HG03342 (cell line): Measurements from ENCODE around the gene RAD51B.
A peak's percentile ranks its signal among the peaks of the same experiment; 100 is the strongest.
"Not testable (repeated sequence)": the region's sequence is repeated elsewhere in the genome, so short reads cannot be mapped to it uniquely, and the experiment has no call there.

ENCODE experiments used
- ATAC-seq: cut with Tn5 transposase; IDR thresholded peaks from one replicate; pipeline ENCODE4 v1.9.1; 2021; ENCODE audit warnings: mild to moderate bottlenecking, moderate library complexity; ENCODE audit not compliant: unreplicated experiment

RAD51B gene

GRCh38 chr14:68651652-68652432 is 832.3 kb downstream of the RAD51B start:
- no peak for ATAC-seq

GRCh38 chr14:68652433-68652690 is 832.8 kb downstream of the RAD51B start:
- ATAC-seq: no peak

- no peak for ATAC-seq
Observed at GRCh38 chr14:68653108-68653507, 833.5 kb downstream of the RAD51B start.

- no peak for ATAC-seq
Observed at GRCh38 chr14:68653804-68654203, 834.2 kb downstream of the RAD51B start.

GRCh38 chr14:68654471-68654941 is 834.9 kb downstream of the RAD51B start:
- no peak for ATAC-seq

GRCh38 chr14:68655021-68655831 is 835.6 kb downstream of the RAD51B start:
- no peak for ATAC-seq

GRCh38 chr14:68655911-68656316 is 836.3 kb downstream of the RAD51B start:
- no peak for ATAC-seq

- ATAC-seq: no peak
Observed at GRCh38 chr14:68656452-68656851, 836.9 kb downstream of the RAD51B start.

- no peak for ATAC-seq
Observed at GRCh38 chr14:68657300-68658028, 837.9 kb downstream of the RAD51B start.

- ATAC-seq: no peak
Observed at GRCh38 chr14:68658029-68658509, 838.5 kb downstream of the RAD51B start.

GRCh38 chr14:68658943-68659931 is 839.7 kb downstream of the RAD51B start:
- no peak for ATAC-seq

- ATAC-seq: no peak
Observed at GRCh38 chr14:68660495-68660894, 840.9 kb downstream of the RAD51B start.

GRCh38 chr14:68661226-68662225 is 841.9 kb downstream of the RAD51B start:
- ATAC-seq: no peak

- no peak for ATAC-seq
Observed at GRCh38 chr14:68662392-68662791, 842.8 kb downstream of the RAD51B start.

- ATAC-seq: not testable (repeated sequence)
Observed at GRCh38 chr14:68662826-68663225, 843.2 kb downstream of the RAD51B start.

GRCh38 chr14:68663385-68664076 is 844.0 kb downstream of the RAD51B start:
- peak; percentile 83 for ATAC-seq

- ATAC-seq: no peak
Observed at GRCh38 chr14:68664225-68664681, 844.7 kb downstream of the RAD51B start.

GRCh38 chr14:68665131-68665530 is 845.6 kb downstream of the RAD51B start:
- ATAC-seq: no peak
